Raji (cell line): Measurements from ENCODE around the gene TMEM190.

Source experiments
- POLR2A ChIP-seq: IDR thresholded peaks from 2 replicates; pipeline ENCODE4 v1.6.1; 2011; ENCODE audit warnings: low read depth, low read length, control low read depth; ENCODE audit not compliant: insufficient read depth

The TMEM190 gene

DNA sequence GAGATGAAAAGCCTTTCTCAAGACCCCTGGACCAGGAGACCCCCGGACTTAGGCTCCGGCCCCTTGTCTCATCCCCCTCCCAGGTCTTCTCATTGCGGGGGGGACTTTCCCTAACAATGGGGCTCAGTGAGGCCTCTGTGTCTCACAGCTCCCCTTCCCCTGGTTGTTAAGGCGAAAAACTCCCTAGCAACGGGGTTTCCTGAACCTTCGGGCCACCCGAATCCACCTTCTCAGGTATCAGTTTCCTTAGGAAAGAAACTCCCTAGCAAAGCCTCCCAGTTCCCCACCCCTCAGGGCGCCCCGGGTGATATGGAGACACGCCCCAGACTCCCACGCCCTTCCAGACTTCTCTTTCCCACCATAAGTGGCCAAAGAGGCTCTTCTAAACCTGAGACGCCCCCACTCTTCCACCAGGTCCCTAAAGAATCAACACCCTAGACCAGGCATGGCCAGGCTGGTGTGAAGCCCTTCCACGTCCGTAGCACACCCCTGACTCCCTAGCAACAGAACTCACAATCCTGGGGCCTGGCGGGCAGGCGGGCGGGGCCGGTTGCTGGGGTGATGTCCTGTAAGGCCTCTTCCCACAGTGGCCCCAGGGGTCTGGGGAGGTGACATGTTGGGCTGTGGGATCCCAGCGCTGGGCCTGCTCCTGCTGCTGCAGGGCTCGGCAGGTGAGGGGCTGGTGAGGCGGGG, at the start of gene TMEM190:
Gene TMEM190 (plus strand): TSS at position 586 of the 693 bp plus-strand sequence. CDS start 28 bp downstream, at position 614.
- no peak for TF ChIP-seq POLR2A

- TF ChIP-seq POLR2A, result no peak
Measured at GRCh38 chr19:55333870-55334269, 42.8 kb upstream of the TMEM190 start.

DNA sequence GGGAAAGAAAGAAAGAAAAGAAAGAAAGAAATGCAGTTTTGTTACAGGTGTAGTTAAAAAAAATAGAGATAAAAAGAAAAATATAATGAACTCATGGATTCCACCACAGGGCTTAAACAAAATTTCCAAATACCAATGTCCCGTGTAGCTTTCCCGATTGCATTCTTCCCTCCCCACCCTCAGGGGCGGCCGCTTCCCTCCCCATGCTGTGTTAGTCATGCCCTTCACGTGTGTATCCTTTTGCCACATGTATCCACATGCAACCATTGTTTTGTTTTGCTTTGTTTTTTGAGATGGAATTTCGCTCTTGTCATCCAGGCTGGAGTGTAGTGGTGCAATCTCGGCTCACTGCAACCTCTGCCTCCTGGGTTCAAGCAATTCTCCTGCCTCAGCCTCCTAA, 40.5 kb upstream of the TMEM190 start:
- TF ChIP-seq POLR2A, result no peak

DNA sequence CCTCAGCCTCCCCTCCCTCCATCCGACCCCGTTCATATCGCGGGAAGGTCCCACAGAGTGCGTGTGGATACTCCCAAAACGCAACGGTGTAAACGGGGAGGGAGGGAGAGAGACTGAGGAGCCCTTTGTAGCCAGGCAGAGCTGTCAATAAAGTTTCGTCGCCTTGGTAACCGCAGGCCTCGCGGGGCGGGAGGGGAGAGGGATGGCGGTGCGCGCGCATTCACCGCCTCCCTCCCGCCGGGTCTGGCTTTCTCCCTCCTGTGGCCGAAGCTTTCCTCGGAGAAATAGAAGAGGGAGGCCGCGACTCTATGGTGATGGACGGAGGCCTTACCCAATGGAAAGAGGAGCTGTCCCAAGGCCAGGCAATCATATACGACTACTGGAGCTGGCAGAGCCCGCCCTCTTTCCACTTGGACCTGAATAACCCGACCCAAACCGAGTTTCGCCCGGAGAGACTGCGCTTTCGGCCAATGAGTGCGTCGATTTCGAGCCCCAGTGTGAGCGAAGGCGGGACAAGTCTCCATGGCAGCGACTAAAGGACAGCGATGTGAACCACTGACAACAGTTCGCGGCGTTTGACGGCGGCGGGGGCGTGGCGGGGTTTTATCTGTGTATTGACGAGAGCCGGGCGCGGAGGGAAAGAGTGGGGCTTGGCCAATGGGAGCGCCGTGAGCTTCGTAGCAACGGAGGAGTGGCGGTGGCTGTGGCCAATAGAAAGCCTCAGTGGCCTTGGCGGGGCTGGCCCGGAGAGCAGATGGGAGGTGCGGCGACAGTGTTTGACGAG, 37.3 kb upstream of the TMEM190 start, which contains the start of gene KMT5C:
Gene KMT5C (plus strand): TSS at position 772 of the 784 bp plus-strand sequence. CDS start 2,061 bp downstream, outside the sequence.
- TF ChIP-seq POLR2A, result no peak

DNA sequence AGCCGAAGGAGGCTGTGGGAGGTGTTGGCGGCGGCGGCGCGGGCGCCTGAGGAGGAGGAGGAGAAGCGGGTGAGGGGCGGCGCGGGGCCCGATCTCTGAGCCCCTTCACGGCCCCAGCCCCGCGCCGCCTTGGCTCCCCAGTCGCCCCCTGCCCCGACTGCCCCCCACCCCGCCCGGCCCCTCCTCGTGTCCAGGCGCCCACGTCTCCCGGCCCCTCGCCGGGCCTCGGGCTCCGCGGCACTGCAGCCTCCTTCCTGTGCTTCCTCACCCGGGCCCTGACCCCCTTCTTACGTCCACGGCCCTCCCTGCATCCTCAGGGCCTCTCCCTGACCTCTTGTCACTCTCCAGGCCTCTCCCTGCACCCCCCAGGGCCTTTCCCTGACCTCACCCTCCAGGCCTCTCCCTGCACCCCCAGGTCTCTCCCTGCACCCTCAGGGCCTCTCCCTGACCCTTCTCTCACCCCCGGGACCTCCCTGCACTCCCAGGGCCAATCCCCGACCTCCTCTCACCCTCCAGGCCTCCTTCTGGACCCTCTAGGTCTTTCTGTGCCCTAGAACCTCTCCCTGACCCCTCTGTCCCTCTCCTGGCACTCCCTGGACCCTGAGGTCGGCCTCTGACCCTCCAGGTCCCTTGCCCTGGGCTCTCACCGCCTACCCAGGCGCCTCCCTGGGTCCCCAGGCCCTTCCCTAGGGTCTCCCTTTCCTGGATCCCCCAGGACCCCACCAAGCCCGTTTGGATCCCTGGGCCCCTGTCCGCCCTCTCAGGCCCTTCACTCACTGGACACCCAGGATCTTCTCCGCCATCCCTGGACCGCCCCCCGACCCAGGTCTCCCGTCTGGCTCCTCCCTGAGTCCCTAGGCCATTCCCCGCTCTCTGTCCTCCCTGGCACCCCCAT, 36.5 kb upstream of the TMEM190 start:
- TF ChIP-seq POLR2A, result peak; percentile 67

GRCh38 chr19:55340784-55341147, 35.9 kb upstream of the TMEM190 start:
- no peak for TF ChIP-seq POLR2A

DNA sequence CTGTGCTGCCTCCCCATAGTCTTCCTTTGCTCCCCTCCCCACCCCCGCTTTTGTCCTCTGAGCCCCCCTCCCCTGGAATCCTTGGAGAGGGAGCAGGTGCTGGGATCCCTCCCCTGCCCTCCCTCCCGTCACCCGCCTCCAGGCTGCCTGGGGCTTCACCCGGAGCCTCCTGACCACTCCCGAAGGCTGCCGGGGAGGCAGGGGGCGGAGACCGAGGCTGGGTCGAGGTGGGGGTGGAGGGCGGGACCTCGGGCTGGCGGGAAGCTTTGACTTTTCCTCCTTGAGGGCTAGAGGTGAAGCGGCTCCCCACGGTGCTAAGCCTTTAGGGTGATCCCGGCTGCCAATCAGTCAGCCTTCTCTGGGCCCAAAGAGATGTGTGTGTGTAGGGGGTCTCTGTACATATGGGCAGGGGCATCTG, 35.4 kb upstream of the TMEM190 start:
- no peak for TF ChIP-seq POLR2A

GRCh38 chr19:55341595-55342531, 34.8 kb upstream of the TMEM190 start:
- no peak for TF ChIP-seq POLR2A

- TF ChIP-seq POLR2A, result no peak
Measured at GRCh38 chr19:55344444-55344843, 32.2 kb upstream of the TMEM190 start.

DNA sequence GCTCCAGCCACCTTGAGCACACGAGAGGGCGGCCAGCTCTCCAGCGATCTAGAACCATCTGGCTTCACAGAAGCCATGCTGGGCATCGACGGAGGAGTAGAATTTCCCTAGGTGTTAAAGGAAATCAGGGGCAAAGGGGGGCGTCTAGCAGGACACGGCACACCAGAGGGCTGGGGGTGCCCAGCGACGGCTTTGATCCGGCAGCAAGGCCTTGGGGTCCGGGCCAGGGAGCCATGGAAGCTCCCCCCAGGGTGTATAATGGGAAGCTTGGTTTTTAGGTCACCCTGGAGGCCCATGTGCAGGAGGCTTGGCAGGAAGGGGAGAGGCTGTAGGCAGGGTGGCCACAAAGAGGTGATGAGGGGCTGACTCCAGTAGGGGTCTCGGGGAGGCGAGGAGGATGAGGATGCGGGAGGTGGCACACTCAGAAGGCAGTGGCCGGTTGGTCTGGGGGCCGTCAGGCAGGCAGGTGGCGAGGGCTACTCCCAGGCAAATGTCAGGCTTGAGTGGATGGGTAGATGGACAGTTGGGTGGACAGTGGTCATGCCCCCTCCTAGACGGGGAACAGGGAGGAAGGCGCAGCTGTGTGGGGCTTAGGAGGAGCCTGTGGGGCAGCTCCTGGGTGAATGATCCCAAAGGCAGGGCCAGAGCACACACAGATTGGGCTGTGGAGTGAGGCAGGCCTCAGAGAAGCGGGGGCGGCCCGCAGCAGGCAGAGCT, 31.4 kb upstream of the TMEM190 start:
- no peak for TF ChIP-seq POLR2A

GRCh38 chr19:55345818-55346724, 30.6 kb upstream of the TMEM190 start:
- no peak for TF ChIP-seq POLR2A

- TF ChIP-seq POLR2A, result no peak
Measured at GRCh38 chr19:55346725-55347441, 29.7 kb upstream of the TMEM190 start.
